Measurements from ENCODE around the gene CYB561D1. TPM values are rescaled to one million over a fixed set of nuclear protein-coding genes. Genes with fewer than 3 reads are reported as not detected.

Gene CYB561D1
- total and polyA plus RNA-seq, 2 donors (not counting 3 experiments of a cell fraction or from before 2014, with no cell fraction given), result 7.2 to 7.3 TPM

GRCh38 chr1:109467301-109467777 is 26.6 kb upstream of the CYB561D1 start:
- H3K79me2 ChIP-seq (ENCODE audit: control insufficient read depth, insufficient read depth, low read length), result no peaks in the 10 kb centered on the region
- H3K4me3 ChIP-seq (replicated peaks in 1 of 3; ENCODE audit: insufficient read depth in 1 of 3, low read depth in 1 of 3, low read length in 3 of 3), result no peak overlapping the region
- H3K27me3 ChIP-seq (ENCODE audit: control insufficient read depth in 2 of 2, insufficient read depth in 2 of 2, low read length in 2 of 2), result peaks cover 65 to 90% of the 10 kb centered on the region in 2 experiments
- no peak overlapping the region for H3K27ac ChIP-seq (ENCODE audit: insufficient read depth, low read depth, low read length)
- no peaks in the 10 kb centered on the region for H3K36me3 ChIP-seq (ENCODE audit: control insufficient read depth in 2 of 2, extremely low read depth in 1 of 2, insufficient read depth in 2 of 2, low read length in 2 of 2)
- POLR2A ChIA-PET, result no interaction called here
- H3K4me1 ChIP-seq (ENCODE audit: control insufficient read depth, extremely low read depth, insufficient read depth, low read length), result peaks cover 3% of the 10 kb centered on the region
- no peaks in the 10 kb centered on the region for H3K9me1 ChIP-seq (replicated peaks; ENCODE audit: control insufficient read depth, extremely low read depth, insufficient read depth, low read length)
- TF ChIP-seq POLR2AphosphoS5 (IDR thresholded peaks at IDR 0.05; ENCODE audit: insufficient read depth, low read depth, low read length), result no peak
- no peak for TF ChIP-seq FOS (IDR thresholded peaks at IDR 0.05; ENCODE audit: borderline replicate concordance, insufficient read depth, low read length)
- TF ChIP-seq GATA2 (IDR thresholded peaks at IDR 0.05; ENCODE audit: insufficient read depth, insufficient read length, low read depth, low read length), result no peak
- TF ChIP-seq EZH2 (IDR thresholded peaks at IDR 0.05; ENCODE audit: borderline replicate concordance, low read depth, low read length, severe bottlenecking), result no peak
- TF ChIP-seq POLR2A (IDR thresholded peaks at IDR 0.05; ENCODE audit: low read depth, low read length), result no peak
- TF ChIP-seq MYC (IDR thresholded peaks at IDR 0.05; ENCODE audit: low read depth, low read length), result no peak
- CTCF ChIA-PET, result interaction anchor here (0.9 to 1.6 kb wide), 3 partner anchors 23 to 367 kb away, joined by 3 read pairs; no protein-coding TSS in a partner anchor
- no peak for DNase-seq (ENCODE audit: low read depth, low spot score)
- no peak for FAIRE-seq
- BruUV-seq (replicated peaks), result no TSS peak
- intact Hi-C loops (cut with micrococcal nuclease) (no loop called here), dilution Hi-C loops (cut with MboI; ENCODE audit: extremely low pct_ligation_motif_present, low sequenced_read_pairs) (no loop called here)
- H3K9me3 ChIP-seq (replicated peaks; ENCODE audit: control insufficient read depth, insufficient read depth, low read length), result no peaks in the 10 kb centered on the region
- no peaks in the 10 kb centered on the region for H4K20me1 ChIP-seq (replicated peaks; ENCODE audit: control insufficient read depth, extremely low read depth, insufficient read depth, low read length)
- no peak overlapping the region for H3K4me2 ChIP-seq (ENCODE audit: insufficient read depth, low read length)
- H2AFZ ChIP-seq (ENCODE audit: low read depth, low read length), result no peak overlapping the region
- no peak overlapping the region for H3K9ac ChIP-seq (replicated peaks; ENCODE audit: extremely low read depth, insufficient read depth, low read length)

GRCh38 chr1:109468061-109468460 is 25.8 kb upstream of the CYB561D1 start:
- Histone ChIP-seq H3K4me3 (replicated peaks in 1 of 3; ENCODE audit: insufficient read depth in 1 of 3, low read depth in 1 of 3, low read length in 3 of 3) (no peak overlapping the region), H4K20me1 (replicated peaks; ENCODE audit: control insufficient read depth, extremely low read depth, insufficient read depth, low read length) (no peaks in the 10 kb centered on the region), H2AFZ (ENCODE audit: low read depth, low read length) (no peak overlapping the region), H3K9me3 (replicated peaks; ENCODE audit: control insufficient read depth, insufficient read depth, low read length) (no peaks in the 10 kb centered on the region), H3K4me1 (ENCODE audit: control insufficient read depth, extremely low read depth, insufficient read depth, low read length) (peaks cover 3% of the 10 kb centered on the region), H3K9me1 (replicated peaks; ENCODE audit: control insufficient read depth, extremely low read depth, insufficient read depth, low read length) (no peaks in the 10 kb centered on the region), H3K9ac (replicated peaks; ENCODE audit: extremely low read depth, insufficient read depth, low read length) (no peak overlapping the region), H3K4me2 (ENCODE audit: insufficient read depth, low read length) (no peak overlapping the region), H3K36me3 (ENCODE audit: control insufficient read depth in 2 of 2, extremely low read depth in 1 of 2, insufficient read depth in 2 of 2, low read length in 2 of 2) (no peaks in the 10 kb centered on the region), H3K79me2 (ENCODE audit: control insufficient read depth, insufficient read depth, low read length) (no peaks in the 10 kb centered on the region), H3K27me3 (ENCODE audit: control insufficient read depth in 2 of 2, insufficient read depth in 2 of 2, low read length in 2 of 2) (peaks cover 66 to 85% of the 10 kb centered on the region in 2 experiments), H3K27ac (ENCODE audit: insufficient read depth, low read depth, low read length) (no peak overlapping the region)
- dilution Hi-C loops (cut with MboI; ENCODE audit: extremely low pct_ligation_motif_present, low sequenced_read_pairs) (no loop called here), intact Hi-C loops (cut with micrococcal nuclease) (no loop called here)
- POLR2A ChIA-PET, result no interaction called here
- no peak for FAIRE-seq
- DNase-seq (ENCODE audit: low read depth, low spot score), result no peak
- TF ChIP-seq CTCF (IDR thresholded peaks at IDR 0.05; ENCODE audit: extremely low read depth in 1 of 2, insufficient read depth in 1 of 2, low read depth in 1 of 2, low read length in 2 of 2) (no peak), GATA2 (IDR thresholded peaks at IDR 0.05; ENCODE audit: insufficient read depth, insufficient read length, low read depth, low read length) (no peak), JUN (IDR thresholded peaks at IDR 0.05; ENCODE audit: borderline replicate concordance, insufficient read depth, insufficient read length, low read depth) (no peak), MYC (IDR thresholded peaks at IDR 0.05; ENCODE audit: low read depth, low read length) (no peak), POLR2AphosphoS5 (IDR thresholded peaks at IDR 0.05; ENCODE audit: insufficient read depth, low read depth, low read length) (no peak), MAX (IDR thresholded peaks at IDR 0.05; ENCODE audit: insufficient read depth, insufficient read length) (no peak), EZH2 (IDR thresholded peaks at IDR 0.05; ENCODE audit: borderline replicate concordance, low read depth, low read length, severe bottlenecking) (no peak), FOS (IDR thresholded peaks at IDR 0.05; ENCODE audit: borderline replicate concordance, insufficient read depth, low read length) (no peak), POLR2A (IDR thresholded peaks at IDR 0.05; ENCODE audit: low read depth, low read length) (no peak)
- no TSS peak for BruUV-seq (replicated peaks)
- CTCF ChIA-PET, result interaction anchor here (0.9 to 1.3 kb wide), 4 partner anchors 10 to 368 kb away, joined by 3 to 4 read pairs (median 3); no protein-coding TSS in a partner anchor

Measured in endothelial cell of umbilical vein (primary cell).